Activated naive CD8-positive, alpha-beta T cell treated with anti-CD3 and anti-CD28 coated beads, Interleukin-2, amount 50 U/mL, for 16 hours (primary cell): Measurements from ENCODE around the gene MTMR1.

Experiments used
- DNase-seq: peaks from one replicate; pipeline ENCODE4 v3.0.0-alpha.2; 2020; ENCODE audit warnings: low read depth, low spot score

Gene MTMR1

DNA sequence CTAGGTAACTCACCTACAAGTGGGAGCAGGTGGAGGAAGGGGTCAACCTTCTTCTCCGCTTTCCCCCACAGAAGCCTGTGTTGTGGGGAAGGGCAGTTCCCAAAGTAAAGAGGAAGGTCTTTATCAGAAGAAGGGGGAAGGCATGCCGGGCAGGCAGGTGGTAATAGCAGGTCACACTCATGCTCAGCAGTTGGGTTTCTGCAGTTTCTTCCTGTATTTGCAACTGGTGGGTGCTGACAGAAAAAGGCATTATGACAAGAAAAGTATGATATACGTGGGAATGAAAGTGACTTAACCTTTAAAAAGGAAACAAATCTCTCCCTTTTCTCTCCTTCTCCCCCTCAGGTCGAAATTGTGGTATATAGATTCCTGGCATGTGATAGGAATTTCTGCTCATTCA lies 3.7 kb downstream of the MTMR1 start:
- DNase-seq = no peak

DNA sequence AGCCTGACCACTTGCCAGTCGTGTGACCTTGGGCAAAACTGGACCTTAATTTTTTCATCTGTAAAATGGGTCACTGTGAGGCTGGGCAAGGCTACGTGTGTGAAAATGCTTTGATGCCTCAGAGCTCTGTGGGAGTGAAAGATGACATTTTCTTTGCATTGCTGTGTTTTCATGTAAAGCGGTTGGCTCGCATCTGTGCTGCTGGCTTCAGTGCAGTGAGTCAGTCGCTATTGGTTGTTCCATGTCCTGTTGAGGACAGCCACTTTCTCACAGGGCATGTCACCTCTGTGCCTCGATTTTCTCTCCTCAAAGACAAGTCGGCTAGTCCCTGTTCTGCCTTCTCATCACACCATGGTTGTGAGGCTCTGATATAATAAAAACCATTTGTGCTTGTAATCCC lies 4.4 kb downstream of the MTMR1 start:
- no peak for DNase-seq

DNA sequence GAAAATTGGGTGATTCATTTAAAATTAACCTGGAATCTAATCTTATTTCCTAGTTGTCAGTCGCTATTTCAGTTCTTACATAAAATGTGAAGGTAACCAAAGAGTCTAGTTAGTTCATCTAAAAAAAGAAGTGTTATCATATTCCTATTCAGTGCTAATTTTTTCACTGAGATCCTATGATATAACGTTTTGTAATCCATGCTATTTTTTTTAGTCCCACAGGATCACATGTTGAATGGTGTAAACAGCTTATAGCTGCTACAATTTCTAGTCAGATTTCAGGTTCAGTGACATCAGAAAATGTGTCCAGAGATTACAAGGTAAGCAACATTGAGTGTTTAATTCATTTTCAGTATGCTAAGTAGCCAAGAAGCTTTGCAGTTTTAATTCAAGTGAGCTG lies 5.8 kb downstream of the MTMR1 start:
- no peak for DNase-seq

DNA sequence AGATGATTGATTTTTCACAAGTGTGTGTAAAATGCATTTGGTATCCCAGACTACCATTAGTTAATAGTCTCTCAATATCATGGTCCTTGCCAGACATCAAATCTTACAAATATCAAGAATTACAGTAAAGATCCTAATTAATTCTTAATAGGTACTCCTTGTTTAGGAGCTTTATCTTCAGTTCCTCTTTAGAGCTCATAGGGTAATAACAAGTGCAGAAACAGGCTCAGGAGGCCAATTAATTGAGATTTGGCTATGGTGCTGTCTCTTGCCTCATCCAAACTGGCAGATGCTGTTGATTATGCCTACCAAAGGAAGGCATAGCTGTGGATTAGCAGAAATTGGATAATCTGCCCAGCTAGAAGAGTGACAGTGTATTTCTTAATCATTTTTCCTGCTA lies 6.9 kb downstream of the MTMR1 start:
- no peak for DNase-seq

DNA sequence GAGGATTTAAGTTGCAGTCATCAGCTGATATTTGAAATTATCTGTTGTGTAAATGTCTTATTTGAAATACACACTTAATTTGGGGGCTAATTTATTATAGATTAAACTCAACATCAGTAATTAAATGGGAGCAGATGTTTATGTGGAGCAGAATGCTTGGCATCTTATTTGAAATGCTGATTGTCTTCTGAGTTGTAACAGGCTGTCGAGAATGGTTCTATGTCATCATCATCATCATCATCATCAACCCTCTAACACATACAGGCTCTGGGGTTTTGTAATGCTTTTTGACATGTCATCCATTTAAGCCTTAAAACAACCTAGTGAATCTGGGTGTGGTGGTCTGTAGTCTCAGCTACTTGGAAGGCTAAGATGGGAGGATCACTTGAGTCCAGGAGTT lies 8.2 kb downstream of the MTMR1 start:
- DNase-seq = no peak

GRCh38 chrX:150702966-150703694 lies 9.9 kb downstream of the MTMR1 start:
- no peak for DNase-seq

GRCh38 chrX:150703695-150703974 lies 10.4 kb downstream of the MTMR1 start:
- DNase-seq = no peak

DNA sequence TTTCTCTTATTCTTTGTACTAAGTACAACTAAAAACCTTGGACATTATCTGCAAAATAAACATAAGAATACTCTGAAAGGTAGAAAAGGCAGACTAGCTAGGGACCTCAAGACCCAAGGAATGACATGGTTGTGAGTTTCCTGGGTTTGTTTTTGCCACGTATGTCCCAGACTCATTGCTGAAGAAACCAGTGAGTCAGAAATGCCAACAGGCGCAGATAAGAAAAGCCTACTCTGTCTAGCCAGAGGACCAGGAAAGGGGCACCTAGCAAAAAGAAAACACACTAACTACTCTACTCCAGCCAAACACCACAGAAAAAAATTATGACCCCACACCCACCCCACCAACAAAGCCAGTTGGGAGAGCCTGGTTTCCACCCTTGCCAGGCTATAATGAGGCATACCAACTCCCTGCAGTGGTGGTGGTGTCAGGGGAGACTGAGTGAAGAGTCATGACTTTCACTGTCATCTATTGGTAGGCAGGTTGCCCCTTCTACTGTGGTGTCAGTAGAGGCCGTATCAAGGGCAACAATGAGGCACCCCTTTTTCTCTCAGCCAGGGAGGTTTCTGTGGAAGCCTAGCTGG lies 10.9 kb downstream of the MTMR1 start:
- DNase-seq = no peak

GRCh38 chrX:150712619-150713018 lies 19.4 kb downstream of the MTMR1 start:
- no peak for DNase-seq

GRCh38 chrX:150715184-150715583 lies 22.0 kb downstream of the MTMR1 start:
- DNase-seq = no peak

GRCh38 chrX:150719621-150720020 lies 26.4 kb downstream of the MTMR1 start:
- DNase-seq = no peak

DNA sequence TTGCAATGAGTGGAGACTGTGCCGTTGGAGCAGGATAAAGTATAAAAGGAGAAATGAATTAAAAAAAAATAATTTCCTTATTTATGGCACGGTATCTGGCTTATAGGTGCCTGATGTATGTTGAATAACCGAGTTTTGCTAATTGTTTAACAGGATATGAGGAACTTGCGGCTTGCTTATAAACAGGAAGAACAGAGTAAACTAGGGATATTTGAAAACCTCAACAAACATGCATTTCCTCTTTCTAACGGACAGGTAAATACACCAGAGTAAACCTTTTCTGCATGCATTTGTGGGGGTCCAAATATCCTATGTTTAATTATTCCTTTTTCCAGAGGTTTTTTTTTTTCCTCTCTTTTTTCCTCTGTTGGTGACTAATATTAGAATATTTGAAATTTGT lies 36.8 kb downstream of the MTMR1 start:
- no peak for DNase-seq

DNA sequence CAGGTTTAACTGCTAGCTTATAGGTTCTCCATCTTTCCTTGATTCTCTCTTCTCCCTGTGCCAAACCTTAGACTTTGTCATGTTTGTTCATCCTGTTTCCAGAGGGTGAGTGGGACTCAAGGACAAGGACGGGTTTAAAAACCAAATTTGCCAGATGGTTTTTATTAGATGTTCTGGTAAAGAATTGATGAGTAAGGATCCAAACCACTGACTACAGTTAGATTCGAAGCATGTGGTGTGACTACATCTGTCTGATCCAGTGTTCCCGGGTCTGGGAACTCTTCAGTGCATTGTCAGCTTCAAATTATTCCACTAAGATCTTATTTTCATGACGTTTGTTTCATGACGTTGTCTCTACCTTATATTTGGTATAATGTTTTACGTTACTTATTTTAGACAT lies 37.5 kb downstream of the MTMR1 start:
- no peak for DNase-seq

DNA sequence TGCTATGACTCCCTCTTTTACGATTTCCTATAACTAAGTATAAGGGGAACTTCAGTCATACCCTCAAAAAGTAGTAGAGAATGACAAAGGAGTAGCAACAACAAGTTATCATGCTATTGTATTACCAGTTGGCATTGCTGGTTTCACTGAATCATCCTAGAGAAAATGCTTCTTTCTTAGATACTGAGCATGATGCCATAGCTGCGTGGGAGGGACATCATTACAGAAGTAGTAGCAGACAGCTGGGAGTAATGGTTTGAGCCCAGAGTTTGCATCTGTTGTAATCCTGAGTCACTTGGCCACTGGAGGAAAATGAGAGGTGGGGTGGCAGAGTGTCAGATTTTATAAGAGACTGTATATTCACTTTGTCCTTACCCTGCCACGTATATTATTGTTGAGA lies 38.6 kb downstream of the MTMR1 start:
- DNase-seq = no peak

- DNase-seq = no peak
Observed at GRCh38 chrX:150736475-150736874, 43.3 kb downstream of the MTMR1 start.

GRCh38 chrX:150752124-150752523 lies 58.9 kb downstream of the MTMR1 start:
- no peak for DNase-seq

GRCh38 chrX:150753357-150753756 lies 60.2 kb downstream of the MTMR1 start:
- no peak for DNase-seq

DNA sequence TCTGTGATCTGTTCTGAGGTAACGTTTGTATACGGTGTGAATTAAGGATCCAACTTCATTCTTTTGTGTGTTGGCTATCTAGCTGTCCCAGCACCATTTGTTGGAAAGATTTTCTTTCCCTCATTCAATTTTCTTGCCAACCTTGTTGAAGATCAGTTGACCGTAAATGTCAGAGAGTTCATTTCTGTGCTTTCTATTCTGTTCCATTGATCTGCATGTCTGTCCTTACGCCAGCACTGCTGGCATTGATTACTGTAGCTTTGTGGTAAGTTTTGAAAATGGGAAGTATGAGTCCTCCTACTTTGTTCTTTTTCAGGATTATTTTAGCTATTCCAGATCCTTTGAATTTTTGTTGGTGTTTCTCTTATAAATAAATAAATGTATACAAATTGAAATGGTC lies 60.8 kb downstream of the MTMR1 start:
- no peak for DNase-seq

- no peak for DNase-seq
Observed at GRCh38 chrX:150757371-150757770, 64.2 kb downstream of the MTMR1 start.

DNA sequence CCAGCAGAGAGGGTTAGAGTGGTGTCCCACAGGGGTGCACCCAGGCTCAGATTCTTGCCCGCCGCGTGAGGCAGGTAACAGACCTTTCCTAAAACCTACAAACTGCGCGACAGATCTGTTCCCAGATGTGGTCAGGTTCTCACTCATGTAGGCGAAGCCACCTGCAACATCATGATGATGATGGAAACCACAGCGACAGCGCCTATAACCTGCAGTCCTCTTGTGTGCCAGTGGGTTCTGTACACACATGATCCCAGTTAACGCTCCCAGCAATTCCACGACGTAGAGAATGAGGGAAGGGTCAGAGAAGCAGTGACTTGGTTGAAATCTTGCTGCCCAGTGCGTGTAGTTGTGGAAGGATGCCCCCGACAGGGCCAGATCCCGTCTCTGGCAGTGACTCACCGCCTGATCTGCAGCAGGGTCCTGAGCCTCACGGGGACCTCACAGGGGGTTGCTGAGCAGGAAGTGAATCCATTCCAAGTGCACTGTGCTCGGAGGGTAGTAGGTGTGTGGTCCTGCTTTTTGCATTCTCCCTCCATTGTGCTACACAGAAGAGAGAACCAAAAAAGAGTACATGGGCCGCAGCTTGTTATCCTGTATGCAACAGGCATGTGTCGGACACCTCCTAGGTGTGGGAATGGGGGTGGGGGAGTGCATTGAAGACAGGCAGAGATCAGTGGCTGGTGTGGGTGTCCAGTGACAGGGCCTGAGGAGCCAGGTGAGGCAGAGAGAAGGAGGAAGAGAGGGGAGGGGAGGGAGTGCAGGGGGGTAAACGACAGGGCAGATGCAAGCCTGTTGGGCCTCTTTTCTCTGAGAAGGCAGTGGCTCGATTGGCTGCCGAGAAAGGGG lies 66.6 kb downstream of the MTMR1 start:
- no peak for DNase-seq

- DNase-seq = no peak
Observed at GRCh38 chrX:150761176-150761818, 68.1 kb downstream of the MTMR1 start.

GRCh38 chrX:150761819-150762216 lies 68.6 kb downstream of the MTMR1 start:
- DNase-seq = no peak
